GM23338 (cell line): ENCODE data around the gene GALC.

ENCODE experiments used
- CREB1 ChIP-seq: fragments of 250-450 bp; sonication (Bioruptor Pico); IDR thresholded peaks from 2 replicates; pipeline ENCODE4 v1.5.0; 2020; ENCODE audit warnings: low read depth, mild to moderate bottlenecking, moderate library complexity
- CTCF ChIP-seq, 2 experiments: fragments of 200-600 bp in 1 of 2; sonication (generic) in 1 of 2; conservative IDR thresholded peaks; 2 replicates each; pipeline versions ENCODE4 v1.5.1 to v1.6.1; 2016 to 2017; ENCODE audit warnings: antibody characterized with exemption in 2 of 2, low read depth in 2 of 2, mild to moderate bottlenecking in 2 of 2, moderate library complexity in 1 of 2
- ETS1 ChIP-seq: IDR thresholded peaks from 2 replicates; pipeline ENCODE4 v1.6.1; 2016; ENCODE audit warnings: antibody characterized with exemption
- EZH2 ChIP-seq: fragments of 200-600 bp; sonication (generic); IDR thresholded peaks from one replicate; pipeline ENCODE4 v1.8.0; 2017; ENCODE audit warnings: antibody characterized with exemption, mild to moderate bottlenecking, low read depth; ENCODE audit not compliant: unreplicated experiment
- NANOG ChIP-seq: IDR thresholded peaks from 2 replicates; pipeline ENCODE4 v1.6.1; 2016; ENCODE audit warnings: antibody characterized with exemption, borderline replicate concordance
- POLR2AphosphoS5 ChIP-seq: IDR thresholded peaks from 2 replicates; pipeline ENCODE4 v1.6.1; 2016; ENCODE audit warnings: antibody characterized with exemption, low read depth
- REST ChIP-seq: IDR thresholded peaks from one replicate; pipeline ENCODE4 v1.6.1; 2018; ENCODE audit warnings: antibody characterized with exemption; ENCODE audit not compliant: unreplicated experiment

- TF ChIP-seq POLR2AphosphoS5 (no peak), CTCF (conservative IDR thresholded peaks at IDR 0.05; ENCODE audit: low read depth in 2 of 2) (no peak), ETS1 (no peak), EZH2 (no peak), CREB1 (no peak), REST (no peak), NANOG (no peak)
These were observed 91.3 kb downstream of the GALC start for GRCh38 chr14:87901652-87902051.
